Stimulated activated naive CD8-positive, alpha-beta T cell treated with anti-CD3 and anti-CD28 coated beads, Interleukin-15, Interleukin-2, amounts not matched to agents 100 U/mL and 50 U/mL, for 24 hours (primary cell): Measurements from ENCODE around the gene WNK1.

Source experiments
- ATAC-seq: fragments of 150-1000 bp; cut with Tn5 transposase; one replicate; pipeline ENCODE4 v1.10.0; 2021
- DNase-seq: peaks from one replicate; pipeline ENCODE4 v3.0.0; 2021

Gene WNK1

GRCh38 chr12:951176-951575, 198.8 kb downstream of the WNK1 start:
- DNase-seq (no peak), ATAC-seq (no peak)

GRCh38 chr12:953776-954175, 201.4 kb downstream of the WNK1 start:
- ATAC-seq (no peak), DNase-seq (no peak)

DNA sequence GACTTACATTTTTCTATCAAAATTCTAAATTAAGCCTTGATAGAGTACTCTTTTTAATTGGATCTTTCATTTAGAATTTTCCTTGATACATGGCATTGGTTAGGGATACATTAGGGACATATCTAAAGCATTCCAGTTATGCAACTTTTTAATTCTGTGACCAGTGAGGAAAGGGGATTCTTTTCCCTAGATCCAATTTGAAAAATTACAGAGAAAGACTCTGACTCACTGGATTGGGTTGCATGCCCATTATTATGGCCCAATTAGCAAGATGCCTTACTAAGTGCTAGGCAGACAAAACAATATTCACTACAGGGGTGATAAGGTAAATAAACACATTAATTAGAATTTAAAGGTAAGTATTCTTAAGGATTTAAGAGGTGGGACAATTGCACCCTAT, 202.4 kb downstream of the WNK1 start:
- ATAC-seq, result no peak

GRCh38 chr12:955939-956338, 203.6 kb downstream of the WNK1 start:
- DNase-seq (no peak), ATAC-seq (no peak)

More for the DNA sequence above, 202.4 kb downstream of the WNK1 start:
- DNase-seq, result no peak

- ATAC-seq (no peak), DNase-seq (no peak)
Observed at GRCh38 chr12:958588-959123, 206.3 kb downstream of the WNK1 start.
